Coronary artery (tissue), 2 donors: ENCODE measurements around the gene AHI1.
"Not testable (repeated sequence)": the region's sequence is repeated elsewhere in the genome, so short reads cannot be mapped to it uniquely, and the experiment has no call there.

Experiments
- DNase-seq: peaks from one replicate; pipeline ENCODE4 v3.0.0-alpha.2; 2017; ENCODE audit warnings: low spot score
- H3K27ac ChIP-seq, 2 donors: fragments of 200-600 bp; sonication (generic); one replicate each; pipeline ENCODE4 v1.5.1; 2016 to 2019
- H3K4me3 ChIP-seq: fragments of 200-600 bp; sonication (generic); 2 replicates; pipeline ENCODE4 v1.5.1; 2016; ENCODE audit warnings: mild to moderate bottlenecking, moderate library complexity
- CTCF ChIP-seq: fragments of 200-600 bp; sonication (generic); IDR thresholded peaks from one replicate; pipeline ENCODE4 v1.5.1; 2019; ENCODE audit warnings: antibody characterized with exemption

Gene AHI1

GRCh38 chr6:135358251-135358821 lies 139.2 kb downstream of the AHI1 start:
- no peak overlapping the region for H3K27ac ChIP-seq
- H3K4me3 ChIP-seq: no peak overlapping the region
- TF ChIP-seq CTCF: no peak
- no peak for DNase-seq

- no peak for DNase-seq
- TF ChIP-seq CTCF: no peak
- H3K27ac ChIP-seq: no peak overlapping the region
- no peak overlapping the region for H3K4me3 ChIP-seq
Measured at GRCh38 chr6:135354407-135354806, 143.1 kb downstream of the AHI1 start.

GRCh38 chr6:135353113-135353512 lies 144.4 kb downstream of the AHI1 start:
- Histone ChIP-seq H3K27ac (no peak overlapping the region), H3K4me3 (no peak overlapping the region)
- no peak for TF ChIP-seq CTCF
- DNase-seq: no peak

GRCh38 chr6:135351635-135352034 lies 145.9 kb downstream of the AHI1 start:
- TF ChIP-seq CTCF: no peak
- H3K4me3 ChIP-seq: no peak overlapping the region
- DNase-seq: no peak
- H3K27ac ChIP-seq: no peak overlapping the region

- no peak overlapping the region for H3K27ac ChIP-seq
- DNase-seq: no peak
- TF ChIP-seq CTCF: no peak
- H3K4me3 ChIP-seq: no peak overlapping the region
Measured at GRCh38 chr6:135347887-135348286, 149.7 kb downstream of the AHI1 start.

- no peak overlapping the region for H3K4me3 ChIP-seq
- H3K27ac ChIP-seq: no peak overlapping the region
- no peak for DNase-seq
- no peak for TF ChIP-seq CTCF
Measured at GRCh38 chr6:135346747-135347146, 150.8 kb downstream of the AHI1 start.

- H3K27ac ChIP-seq: no peak overlapping the region
- DNase-seq: no peak
- no peak overlapping the region for H3K4me3 ChIP-seq
- no peak for TF ChIP-seq CTCF
Measured at GRCh38 chr6:135344526-135344925, 153.0 kb downstream of the AHI1 start.

GRCh38 chr6:135339920-135340319 lies 157.6 kb downstream of the AHI1 start:
- H3K4me3 ChIP-seq, H3K27ac ChIP-seq, DNase-seq: not testable (repeated sequence)
